Thoracic aorta (tissue), 2 donors: ENCODE data around the gene SLX9. TPM values are rescaled to one million over a fixed set of nuclear protein-coding genes. Genes with fewer than 3 reads are reported as not detected.
"Not testable (repeated sequence)": the region's sequence is repeated elsewhere in the genome, so short reads cannot be mapped to it uniquely, and the experiment has no call there.

Experiments
- ATAC-seq: fragments of 150-250 bp; one replicate; pipeline ENCODE4 v1.8.0; 2017; ENCODE audit warnings: low read depth; ENCODE audit not compliant: insufficient number of reproducible peaks, low FRiP score
- DNase-seq: peaks from one replicate; pipeline ENCODE4 v3.0.0-alpha.2; 2020; ENCODE audit warnings: low spot score
- H3K27ac ChIP-seq, 2 donors: fragments of 200-600 bp; sonication (generic); 1 replicate in 1 of 2; 2 replicates in 1 of 2; pipeline ENCODE4 v1.5.1; 2016; ENCODE audit warnings: mild to moderate bottlenecking in 2 of 2, moderate library complexity in 2 of 2
- H3K27me3 ChIP-seq: fragments of 200-600 bp; sonication (generic); replicated peaks from 2 replicates; pipeline ENCODE4 v1.6.0; 2016; ENCODE audit warnings: mild to moderate bottlenecking; ENCODE audit not compliant: insufficient read depth
- H3K36me3 ChIP-seq: fragments of 200-600 bp; sonication (generic); one replicate; pipeline ENCODE4 v1.5.1; 2016
- H3K4me1 ChIP-seq, 2 donors: fragments of 200-600 bp; sonication (generic); 1 replicate in 1 of 2; 2 replicates in 1 of 2; pipeline versions ENCODE4 v1.5.1 to v1.6.0; 2016; ENCODE audit warnings: low read depth in 2 of 2, mild to moderate bottlenecking in 1 of 2; ENCODE audit not compliant: control insufficient read depth in 1 of 2
- H3K4me3 ChIP-seq: fragments of 200-600 bp; sonication (generic); 2 replicates; pipeline ENCODE4 v1.5.1; 2016; ENCODE audit warnings: mild to moderate bottlenecking
- H3K9me3 ChIP-seq: fragments of 200-600 bp; sonication (generic); 2 replicates; pipeline ENCODE4 v1.5.1; 2016
- CTCF ChIP-seq: fragments of 200-600 bp; sonication (generic); IDR thresholded peaks from one replicate; pipeline ENCODE4 v1.5.1; 2019; ENCODE audit warnings: antibody characterized with exemption
- total RNA-seq, 2 donors: library from RNA; depleted of rRNA; stranded (reverse); fragments of >200 nt; gene quantifications; one replicate each; pipeline versions ENCODE4 v1.1.0 to v1.2.3, GENCODE V29; 2016

Gene SLX9
- total RNA-seq, 2 donors from 2014 or later: 5.9 to 10.6 TPM

GRCh38 chr21:44910229-44911067 lies 29.4 kb upstream of the SLX9 start:
- no peak for DNase-seq
- Histone ChIP-seq H3K27me3 (no peaks in the 10 kb centered on the region), H3K27ac (no peak overlapping the region), H3K36me3 (no peaks in the 10 kb centered on the region), H3K9me3 (no peaks in the 10 kb centered on the region), H3K4me3 (no peak overlapping the region), H3K4me1 (peaks cover 17 to 29% of the 10 kb centered on the region in 2 donors)
- ATAC-seq: no peak
- no peak for TF ChIP-seq CTCF

GRCh38 chr21:44911068-44911383 lies 28.8 kb upstream of the SLX9 start:
- no peak for ATAC-seq
- peaks cover 17 to 29% of the 10 kb centered on the region in 2 donors for H3K4me1 ChIP-seq
- no peaks in the 10 kb centered on the region for H3K36me3 ChIP-seq
- H3K27ac ChIP-seq: no peak overlapping the region
- no peaks in the 10 kb centered on the region for H3K27me3 ChIP-seq
- no peaks in the 10 kb centered on the region for H3K9me3 ChIP-seq
- no peak overlapping the region for H3K4me3 ChIP-seq
- TF ChIP-seq CTCF: no peak
- DNase-seq: no peak

- no peaks in the 10 kb centered on the region for H3K36me3 ChIP-seq
- H3K4me1 ChIP-seq: peaks cover 17 to 29% of the 10 kb centered on the region in 2 donors
- TF ChIP-seq CTCF: no peak
- H3K4me3 ChIP-seq: no peak overlapping the region
- H3K27ac ChIP-seq: no peak overlapping the region
- H3K9me3 ChIP-seq: no peaks in the 10 kb centered on the region
- no peaks in the 10 kb centered on the region for H3K27me3 ChIP-seq
- DNase-seq (no peak), ATAC-seq (peak; percentile 18)
Measured at GRCh38 chr21:44911384-44912157, 28.3 kb upstream of the SLX9 start.

GRCh38 chr21:44912158-44912473 lies 27.7 kb upstream of the SLX9 start:
- Histone ChIP-seq H3K4me1 (peaks cover 17 to 29% of the 10 kb centered on the region in 2 donors), H3K9me3 (no peaks in the 10 kb centered on the region), H3K4me3 (no peak overlapping the region), H3K27ac (no peak overlapping the region), H3K36me3 (no peaks in the 10 kb centered on the region), H3K27me3 (no peaks in the 10 kb centered on the region)
- ATAC-seq (no peak), DNase-seq (no peak)
- no peak for TF ChIP-seq CTCF

GRCh38 chr21:44912506-44913412 lies 27.1 kb upstream of the SLX9 start:
- not testable (repeated sequence) for H3K9me3 ChIP-seq, ATAC-seq, H3K27me3 ChIP-seq, H3K4me3 ChIP-seq, H3K36me3 ChIP-seq, DNase-seq, H3K27ac ChIP-seq
- H3K4me1 ChIP-seq: peaks cover 17 to 28% of the 10 kb centered on the region in 2 donors
